Thyroid gland (tissue), 4 donors: ENCODE results near the gene TBC1D8.

Experiments
- POLR2A ChIP-seq, 2 donors: fragments of 450-650 bp; IDR thresholded peaks; one replicate each; pipeline ENCODE4 v1.6.1; 2017; ENCODE audit warnings: antibody characterized with exemption in 2 of 2, mild to moderate bottlenecking in 2 of 2, moderate library complexity in 1 of 2
- TF ChIP-seq, protein P1 (sequence below), 6 experiments: fragments of 200-600 bp in 3 of 6; fragments of 450-650 bp in 3 of 6; sonication (generic) in 3 of 6; IDR thresholded peaks; one replicate each; pipeline ENCODE4 v1.5.1; 2016 to 2019; ENCODE audit warnings: antibody characterized with exemption in 6 of 6, mild to moderate bottlenecking in 2 of 6, inconsistent platforms in 1 of 6, moderate library complexity in 1 of 6

DNA sequence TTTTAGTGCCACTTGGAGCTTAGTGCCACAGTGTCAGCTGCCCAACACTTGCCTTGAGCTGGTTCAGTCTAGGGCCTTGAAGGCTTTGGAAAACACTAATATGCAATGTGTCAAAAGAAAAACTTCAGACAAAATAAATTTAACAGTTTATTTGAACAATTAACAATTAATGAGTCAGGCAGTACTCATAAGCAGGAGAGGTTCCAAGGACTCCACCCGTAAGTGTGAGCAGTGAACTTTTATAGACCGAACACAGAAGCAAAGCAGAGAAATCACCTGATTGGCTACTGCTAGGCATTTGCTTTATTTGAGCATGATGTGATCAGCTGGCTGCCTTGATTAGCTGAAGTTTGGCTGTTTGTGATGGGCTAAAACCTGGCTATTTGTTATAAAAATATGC is 49.5 kb upstream of the TBC1D8 start:
- TF ChIP-seq, protein P1, sequence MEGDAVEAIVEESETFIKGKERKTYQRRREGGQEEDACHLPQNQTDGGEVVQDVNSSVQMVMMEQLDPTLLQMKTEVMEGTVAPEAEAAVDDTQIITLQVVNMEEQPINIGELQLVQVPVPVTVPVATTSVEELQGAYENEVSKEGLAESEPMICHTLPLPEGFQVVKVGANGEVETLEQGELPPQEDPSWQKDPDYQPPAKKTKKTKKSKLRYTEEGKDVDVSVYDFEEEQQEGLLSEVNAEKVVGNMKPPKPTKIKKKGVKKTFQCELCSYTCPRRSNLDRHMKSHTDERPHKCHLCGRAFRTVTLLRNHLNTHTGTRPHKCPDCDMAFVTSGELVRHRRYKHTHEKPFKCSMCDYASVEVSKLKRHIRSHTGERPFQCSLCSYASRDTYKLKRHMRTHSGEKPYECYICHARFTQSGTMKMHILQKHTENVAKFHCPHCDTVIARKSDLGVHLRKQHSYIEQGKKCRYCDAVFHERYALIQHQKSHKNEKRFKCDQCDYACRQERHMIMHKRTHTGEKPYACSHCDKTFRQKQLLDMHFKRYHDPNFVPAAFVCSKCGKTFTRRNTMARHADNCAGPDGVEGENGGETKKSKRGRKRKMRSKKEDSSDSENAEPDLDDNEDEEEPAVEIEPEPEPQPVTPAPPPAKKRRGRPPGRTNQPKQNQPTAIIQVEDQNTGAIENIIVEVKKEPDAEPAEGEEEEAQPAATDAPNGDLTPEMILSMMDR (IDR thresholded peaks at IDR 0.05): no peak
- no peak for TF ChIP-seq POLR2A (IDR thresholded peaks at IDR 0.05)
